ENCODE results near the gene FABP1.
A peak's percentile ranks its signal among the peaks of the same experiment; 100 is the strongest.

FABP1 gene

DNA sequence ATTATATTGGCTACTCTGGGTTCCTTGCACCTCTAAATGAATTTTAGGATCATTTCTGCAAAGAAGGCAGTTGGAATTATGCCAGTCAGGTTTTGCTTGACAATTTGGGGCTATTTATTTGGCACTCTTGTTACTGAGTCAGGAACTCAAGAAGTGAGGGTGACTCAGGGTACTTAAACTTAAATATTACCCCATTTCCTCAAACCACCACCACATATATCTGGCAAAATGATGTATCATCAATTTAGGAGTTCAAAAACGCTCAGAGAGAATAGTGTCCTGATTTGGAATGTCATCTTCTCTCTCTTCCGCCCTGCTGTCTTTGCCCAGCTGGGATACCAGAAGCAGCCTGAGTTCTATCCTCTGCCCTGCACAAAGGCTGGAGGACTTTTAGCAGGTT, 39.9 kb upstream of the FABP1 start:
- H3K4me3 ChIP-seq (ENCODE audit: low read length), result no peak overlapping the region
- no peak for DNase-seq (ENCODE audit: low read depth)
- TF ChIP-seq, protein P1, sequence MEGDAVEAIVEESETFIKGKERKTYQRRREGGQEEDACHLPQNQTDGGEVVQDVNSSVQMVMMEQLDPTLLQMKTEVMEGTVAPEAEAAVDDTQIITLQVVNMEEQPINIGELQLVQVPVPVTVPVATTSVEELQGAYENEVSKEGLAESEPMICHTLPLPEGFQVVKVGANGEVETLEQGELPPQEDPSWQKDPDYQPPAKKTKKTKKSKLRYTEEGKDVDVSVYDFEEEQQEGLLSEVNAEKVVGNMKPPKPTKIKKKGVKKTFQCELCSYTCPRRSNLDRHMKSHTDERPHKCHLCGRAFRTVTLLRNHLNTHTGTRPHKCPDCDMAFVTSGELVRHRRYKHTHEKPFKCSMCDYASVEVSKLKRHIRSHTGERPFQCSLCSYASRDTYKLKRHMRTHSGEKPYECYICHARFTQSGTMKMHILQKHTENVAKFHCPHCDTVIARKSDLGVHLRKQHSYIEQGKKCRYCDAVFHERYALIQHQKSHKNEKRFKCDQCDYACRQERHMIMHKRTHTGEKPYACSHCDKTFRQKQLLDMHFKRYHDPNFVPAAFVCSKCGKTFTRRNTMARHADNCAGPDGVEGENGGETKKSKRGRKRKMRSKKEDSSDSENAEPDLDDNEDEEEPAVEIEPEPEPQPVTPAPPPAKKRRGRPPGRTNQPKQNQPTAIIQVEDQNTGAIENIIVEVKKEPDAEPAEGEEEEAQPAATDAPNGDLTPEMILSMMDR (conservative IDR thresholded peaks at IDR 0.05; ENCODE audit: low read length), result no peak

DNA sequence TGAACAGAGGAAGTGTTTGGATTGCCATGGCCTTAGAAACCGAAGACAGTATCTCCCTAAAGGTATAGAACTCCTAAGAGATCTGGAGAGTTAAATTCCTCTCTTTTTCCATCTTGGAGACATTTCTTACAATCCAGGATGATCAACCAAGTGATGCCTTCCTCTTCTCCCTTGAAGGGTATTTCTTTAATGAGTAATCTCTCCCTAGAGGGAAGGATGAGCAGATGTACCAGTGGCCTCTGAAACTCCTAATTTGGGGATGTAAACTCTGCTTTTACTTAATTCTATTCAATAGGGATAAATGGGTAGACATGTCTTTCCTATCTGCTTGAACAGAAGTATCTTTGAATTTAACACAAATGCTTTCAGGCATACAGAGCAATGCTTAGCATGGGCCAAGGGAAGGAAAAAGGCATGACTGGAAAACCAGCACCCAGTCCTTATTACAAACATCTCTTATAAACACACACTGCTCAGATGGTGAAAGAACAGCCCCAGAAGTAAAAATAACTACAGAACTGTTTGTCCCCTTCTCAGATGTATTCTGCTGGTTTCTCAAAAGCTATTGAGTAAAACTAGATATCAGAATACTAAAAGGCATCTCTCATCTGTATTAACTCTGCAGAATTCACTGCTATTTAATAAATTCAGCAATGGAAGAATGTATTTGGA, 37.6 kb upstream of the FABP1 start:
- TF ChIP-seq, protein P1 (conservative IDR thresholded peaks at IDR 0.05; ENCODE audit: low read length), result no peak
- no peak for DNase-seq (ENCODE audit: low read depth)
- H3K4me3 ChIP-seq (ENCODE audit: low read length), result no peak overlapping the region

DNA sequence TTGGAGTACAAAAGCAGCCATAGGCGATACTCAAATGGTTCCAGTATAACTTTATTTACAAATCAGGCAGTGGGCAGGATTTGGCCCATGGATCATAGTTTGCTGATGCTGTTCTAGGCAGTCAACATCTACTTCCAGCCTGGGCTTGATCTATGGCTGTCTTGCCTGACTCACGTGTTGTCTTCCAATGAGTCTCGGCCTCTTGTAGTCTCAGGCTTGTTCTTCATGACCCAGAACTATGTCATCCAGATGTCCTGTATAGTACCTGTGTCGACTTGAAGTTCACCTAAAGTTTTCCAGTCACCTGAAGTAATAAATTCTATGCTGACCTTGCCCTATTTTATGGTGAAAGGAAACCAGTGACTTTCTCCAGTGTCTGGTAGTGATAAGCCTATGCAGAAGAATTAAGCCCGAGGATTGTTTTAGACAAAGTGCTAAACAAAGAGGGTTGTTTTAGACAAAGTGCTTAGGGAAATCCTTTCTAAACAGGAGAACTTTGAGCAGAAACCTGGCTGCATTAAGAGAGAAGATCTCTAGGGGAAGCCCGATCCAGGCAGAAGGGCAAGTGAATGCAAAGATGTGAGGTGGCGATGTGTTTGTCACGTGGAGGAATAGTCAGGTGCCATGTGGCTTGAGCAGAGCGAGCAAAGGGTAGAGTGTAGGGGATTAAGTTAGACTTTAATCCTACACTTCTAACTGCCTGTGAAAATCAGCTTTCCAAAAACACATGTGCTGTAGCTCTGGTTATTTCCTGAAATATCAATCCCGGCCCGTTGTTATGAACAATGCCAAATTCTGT, 33.8 kb upstream of the FABP1 start:
- DNase-seq (ENCODE audit: low read depth), result no peak
- no peak overlapping the region for H3K4me3 ChIP-seq (ENCODE audit: low read length)
- TF ChIP-seq, protein P1 (conservative IDR thresholded peaks at IDR 0.05; ENCODE audit: low read length), result no peak

DNA sequence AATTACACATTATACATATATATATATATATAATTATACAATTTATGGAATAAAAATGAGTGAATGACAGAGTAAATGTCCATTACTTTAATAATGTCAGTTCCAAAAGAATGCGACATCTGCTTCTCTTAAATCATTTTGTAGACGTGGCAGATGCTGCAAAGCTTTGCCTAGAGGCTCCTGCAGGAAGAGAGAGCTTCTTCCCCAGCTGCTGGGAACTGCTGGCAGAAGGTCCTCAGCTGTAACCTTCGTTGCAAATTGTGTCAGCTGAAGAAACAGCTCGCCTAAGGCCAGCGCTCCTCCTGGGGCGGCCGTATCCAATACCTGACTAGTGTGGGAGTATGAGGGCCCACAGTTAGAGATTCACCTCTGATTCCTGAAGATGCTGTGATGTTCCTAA, 32.7 kb upstream of the FABP1 start:
- no peak overlapping the region for H3K4me3 ChIP-seq (ENCODE audit: low read length)
- DNase-seq (ENCODE audit: low read depth), result no peak
- TF ChIP-seq, protein P1 (conservative IDR thresholded peaks at IDR 0.05; ENCODE audit: low read length), result no peak

DNA sequence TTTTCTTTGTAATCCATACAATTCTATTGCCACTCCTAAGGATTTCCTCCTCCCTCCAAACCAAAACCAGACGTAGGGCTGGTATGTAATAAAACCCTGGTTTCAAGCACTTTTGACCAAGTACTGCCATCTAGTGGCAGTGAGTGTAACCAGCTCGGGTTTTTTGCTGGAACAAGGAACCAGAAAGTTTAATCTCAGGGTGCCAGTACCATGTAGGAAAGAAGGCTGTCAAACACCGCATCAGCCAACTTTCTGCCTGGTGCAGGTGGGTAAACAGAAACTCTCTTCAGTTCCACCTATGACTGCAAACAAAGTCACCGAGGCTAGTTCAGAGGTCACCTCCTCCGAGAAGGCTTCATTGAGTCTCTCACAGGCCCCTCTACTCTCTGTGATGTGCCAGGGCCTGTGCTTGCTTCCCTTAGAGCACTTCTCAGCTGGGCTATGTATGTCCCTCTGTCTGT, 32.1 kb upstream of the FABP1 start:
- no peak overlapping the region for H3K4me3 ChIP-seq (ENCODE audit: low read length)
- DNase-seq (ENCODE audit: low read depth), result peak; percentile 77
- TF ChIP-seq, protein P1 (conservative IDR thresholded peaks at IDR 0.05; ENCODE audit: low read length), result peak; percentile 96

DNA sequence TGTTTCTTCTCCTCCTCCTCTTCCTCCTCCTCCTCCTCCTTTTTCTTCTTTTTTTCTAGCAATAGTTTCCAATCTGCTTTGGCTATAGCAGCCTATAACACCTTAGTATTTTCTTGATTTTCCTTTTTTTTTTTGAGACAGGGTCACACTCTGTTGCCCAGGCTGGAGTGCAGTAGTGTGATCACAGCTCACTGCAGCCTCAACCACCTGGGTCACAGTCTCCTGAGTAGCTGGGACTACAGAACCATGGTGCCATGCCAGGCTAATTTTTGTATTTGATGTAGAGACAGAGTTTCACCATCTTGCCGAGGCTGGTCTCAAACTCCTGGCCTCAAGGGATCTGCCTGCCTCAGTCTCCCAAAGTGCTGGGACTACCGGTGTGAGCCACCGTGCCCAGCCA, 31.6 kb upstream of the FABP1 start:
- no peak overlapping the region for H3K4me3 ChIP-seq (ENCODE audit: low read length)
- DNase-seq (ENCODE audit: low read depth), result no peak
- TF ChIP-seq, protein P1 (conservative IDR thresholded peaks at IDR 0.05; ENCODE audit: low read length), result no peak
